Cardiac fibroblast (primary cell): Measurements from ENCODE around the gene C16orf86.

Experiments used
- DNase-seq, 2 donors: peaks; one replicate each; pipeline versions ENCODE4 v3.0.0 to v3.0.0-alpha.2; 2010; ENCODE audit warnings: low read depth in 2 of 2
- H3K4me3 ChIP-seq, 2 donors: replicated peaks in 1 of 2; 1 replicate in 1 of 2; 2 replicates in 1 of 2; pipeline ENCODE4 v1.5.1; 2011; ENCODE audit warnings: low read depth in 2 of 2, low read length in 2 of 2, mild to moderate bottlenecking in 2 of 2, moderate library complexity in 1 of 2
- TF ChIP-seq, protein P1 (sequence below): IDR thresholded peaks from one replicate; pipeline ENCODE4 v1.5.1; 2011; ENCODE audit warnings: low read depth, mild to moderate bottlenecking, low read length, inconsistent platforms

C16orf86 gene

GRCh38 chr16:67644038-67644437 lies 22.6 kb upstream of the C16orf86 start:
- no peak overlapping the region for H3K4me3 ChIP-seq
- TF ChIP-seq, protein P1, sequence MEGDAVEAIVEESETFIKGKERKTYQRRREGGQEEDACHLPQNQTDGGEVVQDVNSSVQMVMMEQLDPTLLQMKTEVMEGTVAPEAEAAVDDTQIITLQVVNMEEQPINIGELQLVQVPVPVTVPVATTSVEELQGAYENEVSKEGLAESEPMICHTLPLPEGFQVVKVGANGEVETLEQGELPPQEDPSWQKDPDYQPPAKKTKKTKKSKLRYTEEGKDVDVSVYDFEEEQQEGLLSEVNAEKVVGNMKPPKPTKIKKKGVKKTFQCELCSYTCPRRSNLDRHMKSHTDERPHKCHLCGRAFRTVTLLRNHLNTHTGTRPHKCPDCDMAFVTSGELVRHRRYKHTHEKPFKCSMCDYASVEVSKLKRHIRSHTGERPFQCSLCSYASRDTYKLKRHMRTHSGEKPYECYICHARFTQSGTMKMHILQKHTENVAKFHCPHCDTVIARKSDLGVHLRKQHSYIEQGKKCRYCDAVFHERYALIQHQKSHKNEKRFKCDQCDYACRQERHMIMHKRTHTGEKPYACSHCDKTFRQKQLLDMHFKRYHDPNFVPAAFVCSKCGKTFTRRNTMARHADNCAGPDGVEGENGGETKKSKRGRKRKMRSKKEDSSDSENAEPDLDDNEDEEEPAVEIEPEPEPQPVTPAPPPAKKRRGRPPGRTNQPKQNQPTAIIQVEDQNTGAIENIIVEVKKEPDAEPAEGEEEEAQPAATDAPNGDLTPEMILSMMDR: no peak
- DNase-seq: no peak

- TF ChIP-seq, protein P1: no peak
- DNase-seq: no peak
- no peak overlapping the region for H3K4me3 ChIP-seq
Observed at GRCh38 chr16:67645397-67646121, 21.1 kb upstream of the C16orf86 start.

- TF ChIP-seq, protein P1: no peak
- no peak for DNase-seq
- no peak overlapping the region for H3K4me3 ChIP-seq
Observed at GRCh38 chr16:67647111-67647651, 19.4 kb upstream of the C16orf86 start.

DNA sequence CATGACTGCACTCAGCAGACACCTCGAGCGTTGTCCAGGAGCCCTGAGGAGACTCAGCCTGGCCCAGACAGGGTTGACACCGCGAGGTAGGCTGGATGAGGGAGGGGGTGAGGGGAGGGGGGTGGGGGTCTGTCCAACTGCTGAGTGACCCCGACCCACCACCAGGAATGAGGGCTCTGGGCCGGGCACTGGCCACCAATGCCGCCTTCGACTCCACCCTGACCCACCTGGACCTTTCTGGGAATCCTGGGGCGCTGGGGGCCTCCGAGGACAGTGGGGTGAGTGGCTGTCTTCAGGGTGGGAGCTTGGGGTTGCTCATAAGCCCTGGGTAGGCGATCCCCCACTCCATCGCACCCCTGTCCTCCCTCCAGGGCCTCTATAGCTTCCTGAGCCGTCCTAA lies 18.9 kb upstream of the C16orf86 start:
- H3K4me3 ChIP-seq: no peak overlapping the region
- TF ChIP-seq, protein P1: no peak
- DNase-seq: no peak

GRCh38 chr16:67648088-67648763 lies 18.4 kb upstream of the C16orf86 start:
- no peak overlapping the region for H3K4me3 ChIP-seq
- no peak for DNase-seq
- TF ChIP-seq, protein P1: no peak

DNA sequence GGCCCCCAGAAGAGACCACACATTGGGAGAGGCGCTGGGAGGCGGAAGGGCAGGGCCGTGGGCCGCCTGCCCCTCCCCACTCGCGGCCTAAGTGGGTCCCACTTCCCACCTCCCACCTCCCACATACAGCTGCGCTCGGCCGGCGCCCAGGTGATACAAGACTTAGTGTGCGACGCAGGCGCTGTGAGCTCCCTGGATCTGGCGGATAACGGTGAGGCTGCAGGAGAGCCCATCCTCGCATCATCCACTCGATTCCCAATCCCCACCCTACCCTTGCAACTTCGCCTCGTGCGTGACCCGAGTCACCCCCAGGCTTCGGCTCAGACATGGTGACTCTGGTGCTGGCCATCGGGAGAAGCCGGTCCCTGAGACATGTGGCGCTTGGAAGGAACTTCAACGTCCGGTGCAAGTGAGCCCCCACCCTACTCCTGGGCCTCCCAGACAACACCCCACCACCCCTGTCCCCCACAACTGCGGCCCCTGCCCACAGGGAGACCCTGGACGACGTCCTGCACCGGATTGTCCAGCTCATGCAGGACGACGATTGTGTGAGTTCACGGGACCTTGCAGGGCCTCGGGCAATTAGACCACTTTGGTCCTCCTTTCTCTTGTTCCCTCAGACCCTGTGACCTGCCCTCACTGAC lies 17.7 kb upstream of the C16orf86 start:
- H3K4me3 ChIP-seq: no peak overlapping the region
- TF ChIP-seq, protein P1: no peak
- DNase-seq: no peak
